ENCODE measurements around the gene KPNB1.

DNA sequence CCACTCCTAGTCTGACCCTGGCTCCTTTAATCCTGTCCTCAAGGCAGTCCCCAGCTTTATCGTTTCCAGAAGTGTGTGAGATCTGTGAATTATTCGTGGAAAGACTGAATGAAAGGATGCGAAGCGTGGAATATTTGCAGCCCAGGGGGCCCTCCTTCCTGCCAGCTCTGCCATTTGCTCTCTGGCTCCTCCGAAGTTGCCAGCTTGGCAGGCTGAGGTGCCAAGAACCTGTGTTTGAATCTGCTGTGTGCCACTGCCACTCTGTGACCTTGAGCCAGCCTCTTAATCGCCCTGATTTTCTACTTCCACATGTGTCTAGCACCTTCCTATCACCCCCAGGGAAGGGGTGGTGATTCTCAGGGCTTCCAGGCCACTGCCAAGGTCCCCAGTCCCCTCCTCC lies 55.0 kb downstream of the KPNB1 start:
- TF ChIP-seq, protein P1, sequence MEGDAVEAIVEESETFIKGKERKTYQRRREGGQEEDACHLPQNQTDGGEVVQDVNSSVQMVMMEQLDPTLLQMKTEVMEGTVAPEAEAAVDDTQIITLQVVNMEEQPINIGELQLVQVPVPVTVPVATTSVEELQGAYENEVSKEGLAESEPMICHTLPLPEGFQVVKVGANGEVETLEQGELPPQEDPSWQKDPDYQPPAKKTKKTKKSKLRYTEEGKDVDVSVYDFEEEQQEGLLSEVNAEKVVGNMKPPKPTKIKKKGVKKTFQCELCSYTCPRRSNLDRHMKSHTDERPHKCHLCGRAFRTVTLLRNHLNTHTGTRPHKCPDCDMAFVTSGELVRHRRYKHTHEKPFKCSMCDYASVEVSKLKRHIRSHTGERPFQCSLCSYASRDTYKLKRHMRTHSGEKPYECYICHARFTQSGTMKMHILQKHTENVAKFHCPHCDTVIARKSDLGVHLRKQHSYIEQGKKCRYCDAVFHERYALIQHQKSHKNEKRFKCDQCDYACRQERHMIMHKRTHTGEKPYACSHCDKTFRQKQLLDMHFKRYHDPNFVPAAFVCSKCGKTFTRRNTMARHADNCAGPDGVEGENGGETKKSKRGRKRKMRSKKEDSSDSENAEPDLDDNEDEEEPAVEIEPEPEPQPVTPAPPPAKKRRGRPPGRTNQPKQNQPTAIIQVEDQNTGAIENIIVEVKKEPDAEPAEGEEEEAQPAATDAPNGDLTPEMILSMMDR (IDR thresholded peaks at IDR 0.05), result no peak
- no peak for TF ChIP-seq POLR2A (IDR thresholded peaks at IDR 0.05)
